ENCODE results near the gene MSH3. TPM values are rescaled to one million over a fixed set of nuclear protein-coding genes. Genes with fewer than 3 reads are reported as not detected.

MSH3 gene
- total and polyA plus RNA-seq, 12 donors: 2.6 to 15.1 (median 11.6) TPM

- H3K36me3 ChIP-seq: peaks cover 0 to 89% (median 30%) of the 10 kb centered on the region in 9 donors
- TF ChIP-seq CTCF (IDR thresholded peaks at IDR 0.05): no peak
- no peaks in the 10 kb centered on the region for H3K9me3 ChIP-seq
- 96 to 98% methylated on average over 3 of the region's 3 CpGs for WGBS, 2 donors
- no peaks in the 10 kb centered on the region for H3K4me1 ChIP-seq
- no peaks in the 10 kb centered on the region for H3K27me3 ChIP-seq
- intact Hi-C loops (cut with DNase I): no loop called here
- DNase-seq (no peak), ATAC-seq (no peak)
- no peak overlapping the region for H3K27ac ChIP-seq
- H3K4me3 ChIP-seq: no peak overlapping the region
Measured at GRCh38 chr5:80790698-80791097, 136.2 kb downstream of the MSH3 start.

GRCh38 chr5:80793354-80793753, 138.9 kb downstream of the MSH3 start:
- Histone ChIP-seq H3K27ac (no peak overlapping the region), H3K9me3 (no peaks in the 10 kb centered on the region), H3K4me1 (peaks cover 0 to 2% (median 0%) of the 10 kb centered on the region in 9 donors), H3K36me3 (peaks cover 0 to 88% (median 22%) of the 10 kb centered on the region in 9 donors), H3K4me3 (no peak overlapping the region), H3K27me3 (no peaks in the 10 kb centered on the region)
- ATAC-seq: no peak
- no peak for TF ChIP-seq CTCF (IDR thresholded peaks at IDR 0.05)
- intact Hi-C loops (cut with DNase I): no loop called here
- WGBS, 2 donors: 90 to 97% methylated on average over 1 of the region's 1 CpG
- no peak for DNase-seq

DNA sequence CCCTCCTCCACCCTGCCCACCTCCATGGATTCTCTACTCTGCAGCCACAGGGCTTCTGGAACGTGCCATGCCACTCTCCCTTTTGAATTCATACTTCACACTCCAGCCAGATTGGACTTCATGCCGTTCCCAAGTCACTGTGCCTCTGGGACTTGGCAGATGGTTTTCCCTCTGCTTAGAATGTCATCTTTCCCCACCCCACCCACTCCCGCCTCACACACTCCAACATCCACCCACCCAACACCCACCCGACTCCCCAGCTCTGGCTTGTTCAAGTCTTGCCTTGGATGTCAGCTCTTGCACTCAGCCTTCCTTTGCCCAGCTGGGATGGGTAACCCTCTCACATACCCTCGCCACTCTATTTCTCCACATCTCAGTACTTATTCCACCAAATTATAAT, 142.4 kb downstream of the MSH3 start:
- no peaks in the 10 kb centered on the region for H3K27me3 ChIP-seq
- no peak for DNase-seq
- ATAC-seq: no peak
- intact Hi-C loops (cut with DNase I): no loop called here
- H3K4me1 ChIP-seq: peaks cover 0 to 11% (median 0%) of the 10 kb centered on the region in 9 donors
- no peaks in the 10 kb centered on the region for H3K9me3 ChIP-seq
- peaks cover 0 to 75% (median 23%) of the 10 kb centered on the region in 9 donors for H3K36me3 ChIP-seq
- 90 to 92% methylated on average over 5 of the region's 5 CpGs for WGBS, 2 donors
- no peak overlapping the region for H3K4me3 ChIP-seq
- no peak overlapping the region for H3K27ac ChIP-seq
- no peak for TF ChIP-seq CTCF (IDR thresholded peaks at IDR 0.05)

DNA sequence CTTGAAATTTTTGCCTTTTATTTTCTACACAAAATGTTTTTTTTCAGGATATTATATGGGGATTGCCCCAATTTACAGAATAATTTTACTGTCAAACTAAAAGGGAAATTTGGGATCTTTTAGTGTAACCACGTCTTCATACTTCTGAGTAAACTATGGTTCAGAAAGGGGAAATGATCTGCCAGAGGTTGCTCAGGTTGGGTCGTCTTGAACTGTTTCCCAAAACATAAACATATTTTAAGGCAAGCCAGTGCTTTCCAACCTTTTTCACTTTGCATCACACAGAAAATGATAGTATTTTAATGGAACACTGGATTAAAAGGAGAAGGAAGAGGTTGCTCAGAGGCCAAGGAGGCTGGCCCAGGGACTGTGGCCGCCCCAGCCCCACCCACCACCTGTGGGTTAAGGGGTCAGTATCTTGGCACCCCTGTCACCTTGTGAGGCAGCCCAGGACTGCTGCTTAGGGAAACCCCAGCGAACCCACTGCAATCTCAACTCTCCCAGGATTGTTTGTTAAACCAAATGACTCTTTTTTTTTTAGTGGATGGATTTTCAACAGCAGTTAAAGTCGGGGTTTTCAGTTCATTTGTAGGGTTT, 143.1 kb downstream of the MSH3 start:
- Histone ChIP-seq H3K27me3 (no peaks in the 10 kb centered on the region), H3K4me1 (peaks cover 0 to 11% (median 0%) of the 10 kb centered on the region in 9 donors), H3K9me3 (no peaks in the 10 kb centered on the region), H3K4me3 (no peak overlapping the region), H3K36me3 (peaks cover 0 to 68% (median 23%) of the 10 kb centered on the region in 9 donors), H3K27ac (no peak overlapping the region)
- no peak for TF ChIP-seq CTCF (IDR thresholded peaks at IDR 0.05)
- intact Hi-C loops (cut with DNase I): no loop called here
- DNase-seq (no peak), ATAC-seq (no peak)
- 89 to 90% methylated on average over 5 of the region's 5 CpGs for WGBS, 2 donors

Data from heart right ventricle (tissue), 16 donors.